ENCODE measurements around the gene RADX.

Gene RADX

GRCh38 chrX:106615041-106615440, 3.3 kb downstream of the RADX start:
- Histone ChIP-seq H3K79me2 (ENCODE audit: low read length) (0 out of 2 replicates have a peak, but pooled peaks cover 4% of the 10 kb centered on the region), H3K9me3 (replicated peaks; ENCODE audit: insufficient read depth, low read length) (no peaks in the 10 kb centered on the region), H3K4me2 (ENCODE audit: low read depth, low read length) (no peak overlapping the region), H3K9me2 (replicated peaks; ENCODE audit: insufficient read depth, low read length) (no peaks in the 10 kb centered on the region), H3K4me3 (ENCODE audit: low read length) (no peak overlapping the region), H3K27ac (ENCODE audit: low read length) (no peak overlapping the region), H3K27me3 (replicated peaks; ENCODE audit: insufficient read depth, low read length) (no peaks in the 10 kb centered on the region), H3K9ac (ENCODE audit: low read length) (no peak overlapping the region), H4K20me1 (ENCODE audit: insufficient read depth, low read length) (no peaks in the 10 kb centered on the region), H3K36me3 (replicated peaks; ENCODE audit: insufficient read depth, low read length) (no peaks in the 10 kb centered on the region), H3F3A (ENCODE audit: insufficient read depth, low read length) (peaks cover 5% of the 10 kb centered on the region; the same call in 1 of the 2 replicates), H3K4me1 (ENCODE audit: low read length) (no peaks in the 10 kb centered on the region), H2AFZ (ENCODE audit: low read length) (no peak overlapping the region)
- no peak for DNase-seq
- TF ChIP-seq EZH2phosphoT487 (IDR thresholded peaks at IDR 0.05; ENCODE audit: low read length) (no peak), CTCF (IDR thresholded peaks at IDR 0.05; ENCODE audit: low read length) (no peak), EZH2 (optimal IDR thresholded peaks at IDR 0.05; ENCODE audit: low read depth, low read length) (no peak)

- H3K4me1 ChIP-seq (ENCODE audit: low read length) = no peaks in the 10 kb centered on the region
- no peak for TF ChIP-seq EZH2 (optimal IDR thresholded peaks at IDR 0.05; ENCODE audit: low read depth, low read length)
- peak; percentile 45 for TF ChIP-seq CTCF (IDR thresholded peaks at IDR 0.05; ENCODE audit: low read length)
- H3K9me3 ChIP-seq (replicated peaks; ENCODE audit: insufficient read depth, low read length) = no peaks in the 10 kb centered on the region
- no peak overlapping the region for H3K4me2 ChIP-seq (ENCODE audit: low read depth, low read length)
- H3K36me3 ChIP-seq (replicated peaks; ENCODE audit: insufficient read depth, low read length) = no peaks in the 10 kb centered on the region
- no peak overlapping the region for H3K9ac ChIP-seq (ENCODE audit: low read length)
- H3K79me2 ChIP-seq (ENCODE audit: low read length) = no peaks in the 10 kb centered on the region
- no peaks in the 10 kb centered on the region for H3K9me2 ChIP-seq (replicated peaks; ENCODE audit: insufficient read depth, low read length)
- no peaks in the 10 kb centered on the region for H3K27me3 ChIP-seq (replicated peaks; ENCODE audit: insufficient read depth, low read length)
- H2AFZ ChIP-seq (ENCODE audit: low read length) = no peak overlapping the region
- no peak overlapping the region for H3K27ac ChIP-seq (ENCODE audit: low read length)
- no peak overlapping the region for H3K4me3 ChIP-seq (ENCODE audit: low read length)
- no peaks in the 10 kb centered on the region for H3F3A ChIP-seq (ENCODE audit: insufficient read depth, low read length)
- no peak for DNase-seq
- no peaks in the 10 kb centered on the region for H4K20me1 ChIP-seq (ENCODE audit: insufficient read depth, low read length)
Measured at GRCh38 chrX:106619797-106620196, 8.0 kb downstream of the RADX start.

- H3K79me2 ChIP-seq (ENCODE audit: low read length) = no peaks in the 10 kb centered on the region
- no peak for DNase-seq
Measured at GRCh38 chrX:106621836-106622235, 10.1 kb downstream of the RADX start.

More at GRCh38 chrX:106621836-106622235, 10.1 kb downstream of the RADX start:
- no peaks in the 10 kb centered on the region for H3K4me1 ChIP-seq (ENCODE audit: low read length)
- no peak overlapping the region for H3K27ac ChIP-seq (ENCODE audit: low read length)
- H3K9me2 ChIP-seq (replicated peaks; ENCODE audit: insufficient read depth, low read length) = no peaks in the 10 kb centered on the region
- H2AFZ ChIP-seq (ENCODE audit: low read length) = no peak overlapping the region
- H3K4me2 ChIP-seq (ENCODE audit: low read depth, low read length) = no peak overlapping the region
- no peaks in the 10 kb centered on the region for H3K9me3 ChIP-seq (replicated peaks; ENCODE audit: insufficient read depth, low read length)
- H3K27me3 ChIP-seq (replicated peaks; ENCODE audit: insufficient read depth, low read length) = no peaks in the 10 kb centered on the region
- no peaks in the 10 kb centered on the region for H4K20me1 ChIP-seq (ENCODE audit: insufficient read depth, low read length)
- H3F3A ChIP-seq (ENCODE audit: insufficient read depth, low read length) = no peaks in the 10 kb centered on the region
- H3K4me3 ChIP-seq (ENCODE audit: low read length) = no peak overlapping the region
- no peak for TF ChIP-seq EZH2phosphoT487 (IDR thresholded peaks at IDR 0.05; ENCODE audit: low read length)
- TF ChIP-seq EZH2 (optimal IDR thresholded peaks at IDR 0.05; ENCODE audit: low read depth, low read length) = no peak
- no peak for TF ChIP-seq CTCF (IDR thresholded peaks at IDR 0.05; ENCODE audit: low read length)
- no peaks in the 10 kb centered on the region for H3K36me3 ChIP-seq (replicated peaks; ENCODE audit: insufficient read depth, low read length)
- no peak overlapping the region for H3K9ac ChIP-seq (ENCODE audit: low read length)
